Activated naive CD8-positive, alpha-beta T cell (primary cell): ENCODE results near the gene ST14.
"Not testable (repeated sequence)": the region's sequence is repeated elsewhere in the genome, so short reads cannot be mapped to it uniquely, and the experiment has no call there.

Experiments
- H3K27ac Mint-ChIP-seq: one replicate; pipeline ENCODE4 v1.8.0; 2021; ENCODE audit warnings: mixed read lengths
- H3K27me3 Mint-ChIP-seq: one replicate; pipeline ENCODE4 v1.8.0; 2021; ENCODE audit warnings: mixed read lengths
- H3K36me3 Mint-ChIP-seq: one replicate; pipeline ENCODE4 v1.8.0; 2021; ENCODE audit warnings: mixed read lengths
- H3K4me1 Mint-ChIP-seq: one replicate; pipeline ENCODE4 v1.8.0; 2021; ENCODE audit warnings: low read depth, mixed read lengths
- H3K4me3 Mint-ChIP-seq: one replicate; pipeline ENCODE4 v1.8.0; 2021; ENCODE audit warnings: mild to moderate bottlenecking, mixed read lengths
- H3K9me3 Mint-ChIP-seq: one replicate; pipeline ENCODE4 v1.8.0; 2021; ENCODE audit warnings: low read depth, mixed read lengths

ST14 gene

DNA sequence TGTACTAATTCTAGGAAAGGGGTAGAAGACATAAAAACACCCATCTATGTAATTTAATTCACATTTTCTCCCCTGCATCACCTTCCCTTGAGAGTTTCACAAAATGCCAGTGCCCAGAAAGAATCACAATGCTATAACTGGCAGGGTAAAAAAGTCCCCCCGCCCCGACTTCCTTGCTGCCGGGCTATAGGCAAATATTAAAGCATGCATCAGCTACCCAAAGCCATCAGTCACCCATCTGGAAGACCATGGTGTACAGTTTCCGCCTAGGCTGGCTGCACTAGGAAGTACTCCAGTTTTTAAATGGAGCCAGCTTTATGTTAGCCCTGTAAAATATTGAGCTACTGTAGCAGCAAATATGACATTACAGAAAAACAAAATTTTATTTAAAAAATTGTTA is 67.8 kb downstream of the ST14 start:
- Mint-ChIP-seq H3K27ac (peak overlapping the region; percentile 22), H3K27me3 (no peaks in the 10 kb centered on the region), H3K9me3 (no peaks in the 10 kb centered on the region), H3K4me1 (peaks cover 10% of the 10 kb centered on the region), H3K4me3 (no peak overlapping the region), H3K36me3 (peaks cover 4% of the 10 kb centered on the region)

DNA sequence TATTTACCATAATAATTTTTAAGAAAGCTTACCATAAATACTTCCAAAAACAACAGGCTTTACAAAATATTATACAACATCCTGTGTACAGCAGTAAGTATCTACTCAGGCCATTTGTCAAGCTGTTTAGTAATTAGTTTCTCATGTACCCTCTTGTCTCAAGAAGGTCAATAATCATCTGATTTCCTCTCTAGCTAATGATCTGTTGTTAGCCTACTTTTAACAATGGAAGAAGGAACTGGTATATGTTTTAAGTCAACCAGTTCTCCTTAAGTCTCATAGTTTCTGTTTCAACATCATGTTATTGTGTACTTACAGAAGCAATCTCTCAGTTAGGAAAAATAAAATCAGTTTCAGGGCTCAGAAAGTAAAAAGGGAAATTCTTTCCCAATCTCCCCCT is 73.9 kb downstream of the ST14 start:
- H3K9me3 Mint-ChIP-seq, H3K4me3 Mint-ChIP-seq, H3K27me3 Mint-ChIP-seq, H3K4me1 Mint-ChIP-seq, H3K36me3 Mint-ChIP-seq, H3K27ac Mint-ChIP-seq: not testable (repeated sequence)

DNA sequence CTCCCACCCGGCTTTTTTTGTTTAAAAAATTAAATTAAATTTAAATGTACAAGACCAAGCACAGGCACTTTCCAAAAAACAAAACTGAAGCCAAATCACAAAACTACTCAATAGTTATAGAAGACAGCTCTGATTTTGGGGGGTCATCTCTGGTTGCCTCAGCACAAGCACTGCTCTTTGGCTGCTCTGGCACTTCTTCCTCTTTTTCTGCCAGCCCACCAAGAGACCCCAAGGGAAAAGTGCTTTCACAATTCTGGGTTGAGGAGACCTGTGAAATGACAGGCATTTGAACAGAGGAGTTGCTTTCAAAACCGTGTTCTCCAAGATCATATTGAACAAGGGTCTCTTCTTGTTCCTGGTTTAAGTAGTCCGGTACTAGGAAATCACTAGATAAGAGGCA is 74.3 kb downstream of the ST14 start:
- not testable (repeated sequence) for H3K27ac Mint-ChIP-seq, H3K4me3 Mint-ChIP-seq, H3K27me3 Mint-ChIP-seq, H3K4me1 Mint-ChIP-seq, H3K36me3 Mint-ChIP-seq, H3K9me3 Mint-ChIP-seq

DNA sequence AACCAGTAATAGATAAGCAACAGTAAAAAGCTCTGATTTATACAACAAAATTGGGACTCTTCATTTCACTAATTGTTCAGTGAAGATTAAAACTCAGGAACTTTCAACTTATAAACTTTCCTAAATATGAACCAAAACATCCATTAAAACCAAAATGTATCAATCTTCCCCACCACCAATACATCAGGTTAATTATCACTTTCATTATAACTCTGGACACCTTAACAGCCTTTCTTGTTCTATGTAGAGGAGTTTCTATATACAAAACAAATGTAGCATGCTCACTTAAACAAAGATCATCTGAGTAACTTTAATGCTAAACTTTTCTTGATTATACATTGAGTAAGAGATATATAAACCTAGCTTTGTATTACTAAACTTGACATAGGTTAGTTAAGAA is 74.7 kb downstream of the ST14 start:
- H3K27ac Mint-ChIP-seq: no peak overlapping the region
- no peaks in the 10 kb centered on the region for H3K4me1 Mint-ChIP-seq
- peaks cover 8% of the 10 kb centered on the region for H3K36me3 Mint-ChIP-seq
- no peak overlapping the region for H3K4me3 Mint-ChIP-seq
- H3K9me3 Mint-ChIP-seq: no peaks in the 10 kb centered on the region
- no peaks in the 10 kb centered on the region for H3K27me3 Mint-ChIP-seq

DNA sequence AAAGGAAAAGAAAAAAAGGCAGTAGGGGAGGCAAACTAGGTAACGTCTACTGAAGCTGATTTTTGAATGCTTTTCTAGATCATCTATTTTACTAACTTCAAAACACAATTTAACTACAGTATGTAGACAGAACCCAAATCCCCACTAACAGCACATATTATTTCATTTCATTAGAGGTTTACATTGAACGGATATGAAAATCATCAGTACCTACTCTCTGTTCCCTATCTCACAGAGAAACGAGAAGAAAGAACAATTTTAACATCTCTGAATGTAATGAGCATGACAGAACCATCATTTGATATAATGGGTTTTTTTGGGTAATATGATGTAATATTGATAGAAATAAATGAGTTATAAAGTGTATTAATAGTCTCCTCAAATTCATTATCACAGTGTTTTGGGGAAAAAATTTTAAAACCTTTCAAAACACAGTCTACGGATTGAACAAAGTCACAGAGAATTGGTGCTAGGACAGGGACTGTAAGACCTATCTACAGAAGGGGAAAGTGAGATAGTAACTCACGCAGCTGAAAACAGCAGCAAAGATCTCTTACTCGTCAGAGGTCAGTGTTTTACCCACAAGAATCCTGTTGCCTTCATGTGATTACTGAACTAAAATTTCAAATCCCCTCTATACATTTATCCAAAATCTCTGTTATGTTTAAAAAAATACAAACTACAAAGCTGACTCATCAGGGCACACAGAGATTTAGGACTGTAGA is 77.9 kb downstream of the ST14 start:
- no peak overlapping the region for H3K4me3 Mint-ChIP-seq
- no peaks in the 10 kb centered on the region for H3K27me3 Mint-ChIP-seq
- no peaks in the 10 kb centered on the region for H3K9me3 Mint-ChIP-seq
- no peaks in the 10 kb centered on the region for H3K4me1 Mint-ChIP-seq
- H3K36me3 Mint-ChIP-seq: peaks cover 6% of the 10 kb centered on the region
- H3K27ac Mint-ChIP-seq: no peak overlapping the region

DNA sequence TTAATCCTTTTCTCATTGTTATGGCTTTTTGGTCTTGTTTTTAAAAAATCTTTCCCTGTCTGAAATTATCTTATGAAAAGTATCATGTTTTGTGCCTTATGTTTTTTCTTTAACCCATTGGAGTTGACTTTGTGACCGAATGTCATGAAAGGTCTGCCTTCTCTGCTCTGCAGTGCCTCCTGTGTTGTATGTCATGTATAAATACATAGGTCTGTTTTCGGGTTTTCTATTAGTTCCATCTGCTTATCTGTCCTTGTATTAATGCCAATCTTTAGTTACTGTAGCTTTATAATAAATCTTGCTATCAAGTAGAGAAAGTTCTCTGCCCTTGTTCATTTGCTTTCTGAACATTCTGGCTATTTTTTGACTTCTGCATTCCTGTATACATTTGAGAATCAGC is 82.1 kb downstream of the ST14 start:
- Mint-ChIP-seq H3K4me3 (no peak overlapping the region), H3K9me3 (no peaks in the 10 kb centered on the region), H3K36me3 (peaks cover 6% of the 10 kb centered on the region), H3K27ac (no peak overlapping the region), H3K4me1 (peaks cover 20% of the 10 kb centered on the region), H3K27me3 (no peaks in the 10 kb centered on the region)

DNA sequence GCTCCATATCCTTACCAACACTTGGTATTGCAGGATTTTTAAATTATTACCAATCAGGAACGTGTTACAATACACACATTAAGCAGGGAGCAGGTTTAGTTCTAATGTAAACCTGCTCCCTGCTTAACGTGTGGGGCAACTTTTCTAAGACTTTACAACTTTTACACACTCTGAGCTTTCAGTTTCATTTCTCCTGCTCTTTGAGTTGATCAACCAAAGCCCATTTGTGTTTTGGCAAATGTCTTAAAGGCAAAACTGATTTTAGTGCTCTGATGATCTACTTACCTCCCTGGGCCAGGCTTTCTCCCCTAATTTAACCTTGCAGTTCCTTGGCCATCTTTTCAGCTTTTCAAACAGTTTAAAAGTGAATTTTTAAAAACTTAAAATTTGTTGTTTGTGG is 84.2 kb downstream of the ST14 start:
- H3K27ac Mint-ChIP-seq: no peak overlapping the region
- H3K27me3 Mint-ChIP-seq: no peaks in the 10 kb centered on the region

DNA sequence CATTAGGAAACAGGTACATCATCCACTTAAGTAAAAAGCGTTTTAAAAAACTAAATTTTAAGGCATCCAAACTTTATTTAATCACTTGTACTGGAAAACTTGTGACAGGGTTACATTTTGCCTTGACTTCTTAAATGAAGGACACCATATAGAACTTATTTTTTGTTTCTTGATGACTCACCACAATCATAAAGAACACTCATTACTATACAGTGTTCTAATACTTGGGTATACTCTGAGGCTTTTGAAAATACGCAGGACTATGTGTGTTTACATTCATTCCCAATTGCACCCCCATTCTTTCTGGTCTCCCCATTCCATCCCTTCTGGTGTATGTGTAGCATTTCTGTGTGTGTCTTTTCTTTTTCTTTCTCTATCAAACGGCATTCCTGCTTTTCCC is 85.3 kb downstream of the ST14 start:
- Mint-ChIP-seq H3K27ac (peak overlapping the region; percentile 4), H3K4me3 (no peak overlapping the region), H3K4me1 (peaks cover 33% of the 10 kb centered on the region), H3K36me3 (peaks cover 3% of the 10 kb centered on the region), H3K27me3 (no peaks in the 10 kb centered on the region), H3K9me3 (no peaks in the 10 kb centered on the region)

More for the DNA sequence above, 84.2 kb downstream of the ST14 start:
- H3K36me3 Mint-ChIP-seq: peaks cover 5% of the 10 kb centered on the region
- no peaks in the 10 kb centered on the region for H3K9me3 Mint-ChIP-seq
- H3K4me3 Mint-ChIP-seq: no peak overlapping the region
- peaks cover 28% of the 10 kb centered on the region for H3K4me1 Mint-ChIP-seq

DNA sequence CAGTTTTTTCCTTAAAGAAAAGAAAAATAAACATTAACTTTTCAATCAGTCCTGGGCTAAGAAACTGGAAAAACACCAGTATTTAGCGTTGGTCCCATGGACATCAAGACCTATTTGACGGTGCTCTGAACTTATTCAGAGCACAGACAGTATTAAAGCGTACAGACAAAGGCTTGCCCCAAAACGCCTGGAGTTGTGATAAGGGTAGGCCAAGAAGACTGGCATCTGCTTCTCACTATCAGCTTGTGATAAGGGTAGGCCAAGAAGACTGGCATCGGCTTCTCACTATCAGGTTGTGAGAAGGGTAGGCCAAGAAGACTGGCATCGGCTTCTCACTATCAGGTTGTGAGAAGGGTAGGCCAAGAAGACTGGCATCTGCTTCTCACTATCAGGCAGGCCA is 85.8 kb downstream of the ST14 start:
- not testable (repeated sequence) for H3K27me3 Mint-ChIP-seq, H3K9me3 Mint-ChIP-seq, H3K27ac Mint-ChIP-seq, H3K36me3 Mint-ChIP-seq, H3K4me3 Mint-ChIP-seq
- peaks cover 33% of the 10 kb centered on the region for H3K4me1 Mint-ChIP-seq

DNA sequence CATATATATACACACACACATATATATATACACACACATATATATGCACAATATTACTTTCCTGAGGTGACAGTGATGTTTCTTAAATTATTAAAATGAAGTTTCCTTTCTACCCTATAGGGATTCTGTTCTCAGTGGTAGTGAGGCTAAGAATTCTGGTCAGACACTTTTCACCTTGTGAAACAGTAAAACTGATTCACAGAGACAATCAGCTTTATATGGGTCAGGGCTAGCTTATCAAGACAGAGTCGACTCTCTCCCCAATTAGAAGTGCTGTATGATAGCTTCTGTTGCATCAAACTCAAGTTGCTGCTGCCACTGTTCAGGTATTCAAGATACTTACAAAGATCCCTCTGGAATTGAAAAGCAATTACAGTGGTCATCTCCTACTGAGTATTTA is 86.7 kb downstream of the ST14 start:
- H3K27me3 Mint-ChIP-seq: no peaks in the 10 kb centered on the region
- no peak overlapping the region for H3K27ac Mint-ChIP-seq
- no peaks in the 10 kb centered on the region for H3K9me3 Mint-ChIP-seq
- peaks cover 39% of the 10 kb centered on the region for H3K4me1 Mint-ChIP-seq
- H3K36me3 Mint-ChIP-seq: peaks cover 8% of the 10 kb centered on the region
- H3K4me3 Mint-ChIP-seq: no peak overlapping the region

DNA sequence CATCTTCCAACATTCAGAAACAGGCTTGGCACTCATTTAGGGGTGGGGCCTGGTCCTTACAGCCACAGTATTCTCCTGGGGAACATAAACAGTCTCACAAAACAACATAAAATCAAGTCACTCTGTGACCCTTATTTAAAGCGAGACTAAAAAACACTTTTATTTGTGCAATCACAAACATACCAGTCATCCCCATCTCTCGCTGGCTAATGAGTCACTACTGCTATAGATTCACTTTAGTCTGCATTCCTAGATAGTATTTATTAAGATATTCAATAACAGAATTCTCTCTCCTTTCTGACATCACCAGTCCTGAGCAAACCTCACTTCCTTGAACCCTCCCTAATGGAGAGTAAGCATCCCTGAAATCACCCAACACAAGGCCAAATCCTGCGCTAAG is 87.2 kb downstream of the ST14 start:
- Mint-ChIP-seq H3K4me3 (no peak overlapping the region), H3K4me1 (peaks cover 40% of the 10 kb centered on the region), H3K27me3 (no peaks in the 10 kb centered on the region), H3K27ac (no peak overlapping the region), H3K9me3 (peaks cover 1% of the 10 kb centered on the region), H3K36me3 (peaks cover 9% of the 10 kb centered on the region)

DNA sequence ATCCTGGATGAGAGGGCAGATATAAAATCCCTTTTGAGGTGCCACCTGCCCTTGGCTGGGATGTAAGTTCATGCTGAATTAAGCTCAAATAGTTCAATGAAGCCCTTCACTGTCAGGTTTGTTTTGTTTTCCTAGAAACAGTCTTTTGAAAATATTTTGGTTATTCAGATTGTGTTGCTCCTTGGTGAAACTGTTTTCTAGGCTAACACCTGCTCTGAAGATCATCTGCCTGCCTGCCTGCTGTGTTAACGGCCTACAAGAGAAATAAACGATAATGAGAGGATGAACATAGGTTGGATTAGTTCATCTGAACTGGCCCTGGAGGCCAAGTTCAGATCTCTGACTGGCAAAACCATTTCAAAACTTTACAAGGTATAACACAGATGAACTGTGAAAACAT is 87.7 kb downstream of the ST14 start:
- H3K27me3 Mint-ChIP-seq: no peaks in the 10 kb centered on the region
- H3K36me3 Mint-ChIP-seq: peaks cover 13% of the 10 kb centered on the region
- peaks cover 41% of the 10 kb centered on the region for H3K4me1 Mint-ChIP-seq
- no peak overlapping the region for H3K27ac Mint-ChIP-seq
- H3K9me3 Mint-ChIP-seq: peaks cover 7% of the 10 kb centered on the region
- H3K4me3 Mint-ChIP-seq: no peak overlapping the region

DNA sequence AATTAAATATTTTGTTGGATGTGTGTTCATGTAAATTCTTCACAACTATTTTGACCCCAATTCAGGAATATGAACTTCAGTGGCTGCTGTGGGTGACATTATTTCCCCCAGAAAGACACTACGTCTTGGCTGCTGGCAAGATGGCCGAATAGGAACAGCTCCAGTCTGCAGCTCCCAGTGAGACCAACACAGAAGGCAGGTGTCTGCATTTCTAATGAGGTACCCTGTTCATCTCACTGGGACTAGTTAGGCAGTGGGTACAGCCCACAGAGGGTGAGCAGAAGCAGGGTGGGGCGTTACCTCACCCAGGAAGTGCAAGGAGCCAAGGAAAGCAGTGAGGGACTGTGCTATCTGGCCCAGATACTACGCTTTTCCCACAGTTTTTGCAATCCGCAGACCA is 89.8 kb downstream of the ST14 start:
- peaks cover 23% of the 10 kb centered on the region for H3K36me3 Mint-ChIP-seq
- H3K4me3 Mint-ChIP-seq: no peak overlapping the region
- no peaks in the 10 kb centered on the region for H3K27me3 Mint-ChIP-seq
- no peak overlapping the region for H3K27ac Mint-ChIP-seq
- H3K4me1 Mint-ChIP-seq: peaks cover 40% of the 10 kb centered on the region
- peaks cover 9% of the 10 kb centered on the region for H3K9me3 Mint-ChIP-seq

DNA sequence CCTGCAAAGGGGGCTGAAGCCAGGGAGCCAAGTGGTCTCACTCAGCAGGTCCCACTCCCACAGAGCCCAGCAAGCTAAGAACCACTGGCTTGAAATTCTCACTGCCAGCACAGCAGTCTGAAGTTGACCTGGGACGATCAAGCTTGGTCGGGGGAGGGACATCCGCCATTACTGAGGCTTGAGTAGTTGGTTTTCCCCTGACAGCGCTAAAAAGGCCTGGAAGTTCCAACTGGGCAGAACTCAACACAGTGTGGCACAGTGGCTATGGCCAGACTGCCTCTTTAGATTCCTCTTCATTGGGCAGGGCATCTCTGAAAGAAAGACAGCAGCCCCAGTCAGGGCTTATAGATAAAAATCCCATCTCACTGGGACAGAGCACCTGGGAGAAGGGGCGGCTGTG is 90.3 kb downstream of the ST14 start:
- not testable (repeated sequence) for H3K27ac Mint-ChIP-seq, H3K4me3 Mint-ChIP-seq, H3K27me3 Mint-ChIP-seq, H3K9me3 Mint-ChIP-seq
- Mint-ChIP-seq H3K4me1 (peaks cover 39% of the 10 kb centered on the region), H3K36me3 (peaks cover 23% of the 10 kb centered on the region)

DNA sequence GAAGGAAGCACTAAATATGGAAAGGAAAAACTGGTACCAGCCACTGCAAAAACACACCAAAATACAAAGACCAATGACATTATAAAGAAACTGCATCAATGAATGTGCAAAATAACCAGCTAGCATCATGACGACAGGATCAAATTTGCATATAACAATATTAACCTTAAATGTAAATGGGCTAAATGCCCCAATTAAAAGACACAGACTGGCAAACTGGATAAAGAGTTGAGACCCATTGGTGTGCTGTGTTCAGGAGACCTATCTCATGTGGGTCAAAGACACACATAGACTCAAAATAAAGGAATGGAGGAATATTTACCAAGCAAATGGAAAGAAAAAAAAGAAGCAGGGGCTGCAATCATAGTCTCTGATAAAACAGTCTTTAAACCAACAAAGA is 92.2 kb downstream of the ST14 start:
- not testable (repeated sequence) for H3K27ac Mint-ChIP-seq, H3K4me3 Mint-ChIP-seq, H3K27me3 Mint-ChIP-seq, H3K9me3 Mint-ChIP-seq
- Mint-ChIP-seq H3K4me1 (peaks cover 35% of the 10 kb centered on the region), H3K36me3 (peaks cover 33% of the 10 kb centered on the region)
